ENCODE data around the gene ZNF581.

DNA sequence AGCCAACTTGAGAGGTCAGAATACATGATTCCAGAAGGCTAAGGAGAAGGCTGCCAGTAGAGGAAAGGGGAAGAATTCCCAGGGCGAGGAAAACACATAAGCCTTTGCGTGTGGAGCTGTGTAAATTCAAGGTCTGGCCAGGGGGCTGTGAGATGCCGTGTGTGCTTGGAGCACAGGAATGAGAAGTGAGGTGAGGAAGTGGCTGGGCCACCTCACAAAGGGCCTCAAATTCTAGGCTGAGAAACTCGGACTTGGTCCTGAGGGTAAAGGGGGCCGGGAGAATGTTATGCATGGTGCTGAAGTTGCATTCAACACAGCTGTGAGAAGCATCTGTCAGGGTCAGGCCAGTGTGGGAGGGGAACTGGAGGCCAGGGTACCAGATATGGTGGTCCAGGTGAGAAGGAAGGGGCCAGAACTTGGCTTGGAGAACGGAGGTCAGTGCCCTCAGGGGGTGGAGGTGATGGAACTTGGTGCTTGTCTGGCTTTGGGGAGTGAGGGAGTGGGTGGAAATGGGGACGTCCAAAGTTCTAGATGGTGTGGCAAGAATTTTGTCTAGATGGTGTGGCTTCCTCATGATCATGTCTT is 7.5 kb upstream of the ZNF581 start:
- TF ChIP-seq, protein P1, sequence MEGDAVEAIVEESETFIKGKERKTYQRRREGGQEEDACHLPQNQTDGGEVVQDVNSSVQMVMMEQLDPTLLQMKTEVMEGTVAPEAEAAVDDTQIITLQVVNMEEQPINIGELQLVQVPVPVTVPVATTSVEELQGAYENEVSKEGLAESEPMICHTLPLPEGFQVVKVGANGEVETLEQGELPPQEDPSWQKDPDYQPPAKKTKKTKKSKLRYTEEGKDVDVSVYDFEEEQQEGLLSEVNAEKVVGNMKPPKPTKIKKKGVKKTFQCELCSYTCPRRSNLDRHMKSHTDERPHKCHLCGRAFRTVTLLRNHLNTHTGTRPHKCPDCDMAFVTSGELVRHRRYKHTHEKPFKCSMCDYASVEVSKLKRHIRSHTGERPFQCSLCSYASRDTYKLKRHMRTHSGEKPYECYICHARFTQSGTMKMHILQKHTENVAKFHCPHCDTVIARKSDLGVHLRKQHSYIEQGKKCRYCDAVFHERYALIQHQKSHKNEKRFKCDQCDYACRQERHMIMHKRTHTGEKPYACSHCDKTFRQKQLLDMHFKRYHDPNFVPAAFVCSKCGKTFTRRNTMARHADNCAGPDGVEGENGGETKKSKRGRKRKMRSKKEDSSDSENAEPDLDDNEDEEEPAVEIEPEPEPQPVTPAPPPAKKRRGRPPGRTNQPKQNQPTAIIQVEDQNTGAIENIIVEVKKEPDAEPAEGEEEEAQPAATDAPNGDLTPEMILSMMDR (IDR thresholded peaks at IDR 0.05) = no peak
- TF ChIP-seq POLR2A (IDR thresholded peaks at IDR 0.05) = no peak

Data from heart left ventricle (tissue), 13 donors.